ENCODE measurements around the gene MGAT5B. TPM values are rescaled to one million over a fixed set of nuclear protein-coding genes. Genes with fewer than 3 reads are reported as not detected.

Gene MGAT5B
- total and polyA plus RNA-seq, 2 donors (not counting 1 experiment from before 2014, with no cell fraction given) = 0.09 to 0.17 TPM

GRCh38 chr17:76909971-76910760, 42.0 kb downstream of the MGAT5B start:
- Histone ChIP-seq H3K9me3 (ENCODE audit: control insufficient read depth, insufficient read depth, low read depth, low read length) (no peaks in the 10 kb centered on the region), H4K20me1 (ENCODE audit: control insufficient read depth, extremely low read depth, insufficient read depth, low read length) (no peaks in the 10 kb centered on the region), H3K4me1 (ENCODE audit: control insufficient read depth, extremely low read depth, insufficient read depth, low read length) (no peaks in the 10 kb centered on the region), H3K27me3 (ENCODE audit: control insufficient read depth, insufficient read depth, low read length) (no peaks in the 10 kb centered on the region), H2AFZ (ENCODE audit: low read length) (no peak overlapping the region), H3K27ac (ENCODE audit: insufficient read depth, low read length) (no peak overlapping the region), H3K79me2 (ENCODE audit: control insufficient read depth, insufficient read depth, low read length) (no peaks in the 10 kb centered on the region), H3K9ac (ENCODE audit: insufficient read depth, low read length) (no peak overlapping the region), H3K4me3 (replicated peaks in 1 of 4; ENCODE audit: control extremely low read depth in 1 of 4, insufficient read depth in 1 of 4, low read depth in 3 of 4, low read length in 4 of 4) (no peak overlapping the region), H3K4me2 (ENCODE audit: extremely low read depth, insufficient read depth, low read length) (no peak overlapping the region), H3K36me3 (ENCODE audit: control insufficient read depth, insufficient read depth, low read length) (no peaks in the 10 kb centered on the region)
- peak; percentile 33 to 45 for DNase-seq (ENCODE audit: low read depth in 2 of 2)
- TF ChIP-seq CTCF (conservative IDR thresholded peaks at IDR 0.05 in 1 of 2, IDR thresholded peaks at IDR 0.05 in 1 of 2; ENCODE audit: low read depth in 1 of 2, low read length in 2 of 2) (no peak), EZH2 (IDR thresholded peaks at IDR 0.05; ENCODE audit: low read length, missing control alignments) (no peak)

- no peak for DNase-seq (ENCODE audit: low read depth in 2 of 2)
- H3K27ac ChIP-seq (ENCODE audit: insufficient read depth, low read length) = no peak overlapping the region
- no peak overlapping the region for H3K4me3 ChIP-seq (replicated peaks in 1 of 4; ENCODE audit: control extremely low read depth in 1 of 4, insufficient read depth in 1 of 4, low read depth in 3 of 4, low read length in 4 of 4)
- TF ChIP-seq CTCF (conservative IDR thresholded peaks at IDR 0.05 in 1 of 2, IDR thresholded peaks at IDR 0.05 in 1 of 2; ENCODE audit: low read depth in 1 of 2, low read length in 2 of 2) (no peak), EZH2 (IDR thresholded peaks at IDR 0.05; ENCODE audit: low read length, missing control alignments) (no peak)
- no peaks in the 10 kb centered on the region for H3K27me3 ChIP-seq (ENCODE audit: control insufficient read depth, insufficient read depth, low read length)
- no peaks in the 10 kb centered on the region for H3K36me3 ChIP-seq (ENCODE audit: control insufficient read depth, insufficient read depth, low read length)
- H4K20me1 ChIP-seq (ENCODE audit: control insufficient read depth, extremely low read depth, insufficient read depth, low read length) = no peaks in the 10 kb centered on the region
- no peak overlapping the region for H3K4me2 ChIP-seq (ENCODE audit: extremely low read depth, insufficient read depth, low read length)
- H3K9ac ChIP-seq (ENCODE audit: insufficient read depth, low read length) = no peak overlapping the region
- H2AFZ ChIP-seq (ENCODE audit: low read length) = no peak overlapping the region
- no peaks in the 10 kb centered on the region for H3K4me1 ChIP-seq (ENCODE audit: control insufficient read depth, extremely low read depth, insufficient read depth, low read length)
- no peaks in the 10 kb centered on the region for H3K9me3 ChIP-seq (ENCODE audit: control insufficient read depth, insufficient read depth, low read depth, low read length)
- H3K79me2 ChIP-seq (ENCODE audit: control insufficient read depth, insufficient read depth, low read length) = no peaks in the 10 kb centered on the region
Observed at GRCh38 chr17:76911299-76912017, 43.3 kb downstream of the MGAT5B start.

- Histone ChIP-seq H2AFZ (ENCODE audit: low read length) (no peak overlapping the region), H3K9me3 (ENCODE audit: control insufficient read depth, insufficient read depth, low read depth, low read length) (no peaks in the 10 kb centered on the region), H3K27me3 (ENCODE audit: control insufficient read depth, insufficient read depth, low read length) (peaks cover 7% of the 10 kb centered on the region), H3K36me3 (ENCODE audit: control insufficient read depth, insufficient read depth, low read length) (no peaks in the 10 kb centered on the region), H3K4me1 (ENCODE audit: control insufficient read depth, extremely low read depth, insufficient read depth, low read length) (no peaks in the 10 kb centered on the region), H4K20me1 (ENCODE audit: control insufficient read depth, extremely low read depth, insufficient read depth, low read length) (no peaks in the 10 kb centered on the region), H3K27ac (ENCODE audit: insufficient read depth, low read length) (no peak overlapping the region), H3K4me2 (ENCODE audit: extremely low read depth, insufficient read depth, low read length) (no peak overlapping the region), H3K4me3 (replicated peaks in 1 of 4; ENCODE audit: control extremely low read depth in 1 of 4, insufficient read depth in 1 of 4, low read depth in 3 of 4, low read length in 4 of 4) (no peak overlapping the region), H3K79me2 (ENCODE audit: control insufficient read depth, insufficient read depth, low read length) (no peaks in the 10 kb centered on the region), H3K9ac (ENCODE audit: insufficient read depth, low read length) (no peak overlapping the region)
- no peak for DNase-seq (ENCODE audit: low read depth in 2 of 2)
- TF ChIP-seq CTCF (conservative IDR thresholded peaks at IDR 0.05 in 1 of 2, IDR thresholded peaks at IDR 0.05 in 1 of 2; ENCODE audit: low read depth in 1 of 2, low read length in 2 of 2) (no peak), EZH2 (IDR thresholded peaks at IDR 0.05; ENCODE audit: low read length, missing control alignments) (no peak)
Observed at GRCh38 chr17:76912421-76913164, 44.4 kb downstream of the MGAT5B start.

Data from fibroblast of lung (primary cell).